Natural killer cell (primary cell): Measurements from ENCODE around the gene PLCXD1. TPM values are rescaled to one million over a fixed set of nuclear protein-coding genes. Genes with fewer than 3 reads are reported as not detected.
"Not testable (repeated sequence)": the region's sequence is repeated elsewhere in the genome, so short reads cannot be mapped to it uniquely, and the experiment has no call there.

Experiments used
- ATAC-seq, 3 donors: fragments of 150-1000 bp in 2 of 3; fragments of 200-7000 bp in 1 of 3; cut with Tn5 transposase; 1 replicate in 1 of 3; 2 replicates in 2 of 3; pipeline ENCODE4 v1.10.0; 2021; ENCODE audit warnings: mild to moderate bottlenecking in 2 of 3, moderate library complexity in 2 of 3
- DNase-seq, 2 donors: peaks; one replicate each; pipeline versions ENCODE4 v3.0.0 to v3.0.0-alpha.2; 2013 to 2021; ENCODE audit warnings: mixed read lengths in 1 of 2
- H3K27ac ChIP-seq: one replicate; pipeline ENCODE4 v1.5.1; 2013; ENCODE audit warnings: mild to moderate bottlenecking, low read length
- H3K27me3 ChIP-seq: one replicate; pipeline ENCODE4 v1.6.1; 2013; ENCODE audit warnings: low read length; ENCODE audit not compliant: control insufficient read depth, insufficient read depth
- H3K36me3 ChIP-seq: one replicate; pipeline ENCODE4 v1.6.1; 2013; ENCODE audit warnings: low read length; ENCODE audit not compliant: control insufficient read depth, insufficient read depth
- H3K4me1 ChIP-seq: one replicate; pipeline ENCODE4 v1.6.1; 2013; ENCODE audit warnings: low read length; ENCODE audit not compliant: control insufficient read depth, insufficient read depth
- H3K4me3 ChIP-seq: one replicate; pipeline ENCODE4 v1.5.1; 2013; ENCODE audit warnings: low read length
- H3K9me3 ChIP-seq: one replicate; pipeline ENCODE4 v1.6.1; 2013; ENCODE audit warnings: low read length; ENCODE audit not compliant: control insufficient read depth, insufficient read depth
- H3K27ac Mint-ChIP-seq, 2 donors: one replicate each; pipeline ENCODE4 v1.8.0; 2022; ENCODE audit warnings: mild to moderate bottlenecking in 2 of 2, mixed read lengths in 2 of 2, moderate library complexity in 1 of 2
- H3K27me3 Mint-ChIP-seq, 2 donors: one replicate each; pipeline ENCODE4 v1.8.0; 2022; ENCODE audit warnings: low read depth in 2 of 2, mixed read lengths in 2 of 2
- H3K36me3 Mint-ChIP-seq: one replicate; pipeline ENCODE4 v1.8.0; 2022; ENCODE audit warnings: mixed read lengths
- H3K4me1 Mint-ChIP-seq, 2 donors: one replicate each; pipeline ENCODE4 v1.8.0; 2022; ENCODE audit warnings: mixed read lengths in 2 of 2
- H3K4me3 Mint-ChIP-seq: one replicate; pipeline ENCODE4 v1.8.0; 2022; ENCODE audit warnings: mild to moderate bottlenecking, moderate library complexity, mixed read lengths
- H3K9me3 Mint-ChIP-seq, 2 donors: one replicate each; pipeline ENCODE4 v1.8.0; 2022; ENCODE audit warnings: mixed read lengths in 2 of 2
- CTCF ChIP-seq: fragments of 200-600 bp; IDR thresholded peaks from one replicate; pipeline ENCODE4 v1.8.0; 2022; ENCODE audit warnings: antibody characterized with exemption
- WGBS: methylation state at CpG from one replicate; pipeline ENCODE4 v1.1.7; 2013; ENCODE audit warnings: missing lambda C conversion rate; ENCODE audit not compliant: insufficient coverage; 5-methylcytosine and 5-hydroxymethylcytosine counted together
- intact Hi-C: fragments of 100-400 bp; cut with micrococcal nuclease; formaldehyde crosslinking; loops from one replicate; pipeline ENCODE4 v1.14.2; 2022
- total RNA-seq, 4 donors: library from RNA; stranded (reverse); fragments of 120-200 nt in 1 of 4; gene quantifications; one replicate each; pipeline versions ENCODE4 v1.2.3 to v1.2.4, GENCODE V29; 2013 to 2022

The PLCXD1 gene
- total RNA-seq, 3 donors from 2014 or later (not counting 1 experiment from before 2014, with no cell fraction given), result 16.3 to 20.9 (median 16.6) TPM

- peak overlapping the region in 1 of 2 donors; percentile 83 for H3K27ac Mint-ChIP-seq
- TF ChIP-seq CTCF, result no peak
- H3K27me3 ChIP-seq, result no peaks in the 10 kb centered on the region
- no peak overlapping the region for H3K27ac ChIP-seq
- under 1% methylated on average over 36 of the region's 36 CpGs for WGBS
- DNase-seq (peak; percentile 54 to 60), ATAC-seq (peak; percentile 72 to 89 (median 88))
- H3K4me1 Mint-ChIP-seq, result peaks cover 0 to 41% of the 10 kb centered on the region in 2 donors
- H3K4me1 ChIP-seq, result peaks cover 25% of the 10 kb centered on the region
- H3K4me3 Mint-ChIP-seq, result peak overlapping the region; percentile 80
- H3K36me3 Mint-ChIP-seq, result no peaks in the 10 kb centered on the region
- peak overlapping the region; percentile 70 for H3K4me3 ChIP-seq
- intact Hi-C loops, result no loop called here
- H3K9me3 ChIP-seq, result no peaks in the 10 kb centered on the region
- H3K27me3 Mint-ChIP-seq, result no peaks in the 10 kb centered on the region
- no peaks in the 10 kb centered on the region for H3K9me3 Mint-ChIP-seq
- no peaks in the 10 kb centered on the region for H3K36me3 ChIP-seq
Measured at GRCh38 chrX:275967-276580, 5.1 kb upstream of the PLCXD1 start.

- peak; percentile 51 to 71 (median 61) for ATAC-seq
Measured at GRCh38 chrX:276581-277201, 4.5 kb upstream of the PLCXD1 start.

GRCh38 chrX:279757-280604 is 1.2 kb upstream of the PLCXD1 start:
- H3K4me3 Mint-ChIP-seq, result peak overlapping the region; percentile 56
- H3K9me3 Mint-ChIP-seq, H3K27ac Mint-ChIP-seq, H3K36me3 Mint-ChIP-seq, H3K4me3 ChIP-seq, H3K27me3 Mint-ChIP-seq, H3K9me3 ChIP-seq, DNase-seq, H3K27ac ChIP-seq, intact Hi-C loops, H3K27me3 ChIP-seq, ATAC-seq, H3K36me3 ChIP-seq: not testable (repeated sequence)
- 68% methylated on average over 38 of the region's 45 CpGs for WGBS
- H3K4me1 ChIP-seq, result peaks cover 33% of the 10 kb centered on the region
- peaks cover 0 to 48% of the 10 kb centered on the region in 2 donors for H3K4me1 Mint-ChIP-seq

More at GRCh38 chrX:276581-277201, 4.5 kb upstream of the PLCXD1 start:
- intact Hi-C loops, result no loop called here
- peaks cover 0 to 41% of the 10 kb centered on the region in 2 donors for H3K4me1 Mint-ChIP-seq
- peak overlapping the region; percentile 70 for H3K4me3 ChIP-seq
- no peaks in the 10 kb centered on the region for H3K36me3 ChIP-seq
- no peak for TF ChIP-seq CTCF
- no peaks in the 10 kb centered on the region for H3K9me3 ChIP-seq
- no peaks in the 10 kb centered on the region for H3K27me3 ChIP-seq
- under 1% methylated on average over 49 of the region's 49 CpGs for WGBS
- H3K27ac Mint-ChIP-seq, result peak overlapping the region in 1 of 2 donors; percentile 83
- DNase-seq, result peak; percentile 33 to 41
- H3K36me3 Mint-ChIP-seq, result no peaks in the 10 kb centered on the region
- peaks cover 25% of the 10 kb centered on the region for H3K4me1 ChIP-seq
- no peaks in the 10 kb centered on the region for H3K9me3 Mint-ChIP-seq
- H3K4me3 Mint-ChIP-seq, result peak overlapping the region; percentile 80
- no peaks in the 10 kb centered on the region for H3K27me3 Mint-ChIP-seq
- H3K27ac ChIP-seq, result no peak overlapping the region

GRCh38 chrX:280722-281121 is 459 bp upstream of the PLCXD1 start:
- DNase-seq, ATAC-seq, H3K27me3 ChIP-seq, H3K36me3 ChIP-seq, H3K36me3 Mint-ChIP-seq, intact Hi-C loops, H3K9me3 Mint-ChIP-seq, H3K27ac ChIP-seq, H3K9me3 ChIP-seq, H3K4me3 ChIP-seq, H3K27ac Mint-ChIP-seq, H3K27me3 Mint-ChIP-seq, H3K4me3 Mint-ChIP-seq: not testable (repeated sequence)
- H3K4me1 Mint-ChIP-seq, result peaks cover 0 to 43% of the 10 kb centered on the region in 2 donors
- no CpG with 5 or more reads among the region's 24 CpGs for WGBS
- peaks cover 25% of the 10 kb centered on the region for H3K4me1 ChIP-seq

- H3K4me1 ChIP-seq, result peaks cover 12% of the 10 kb centered on the region
- ATAC-seq, H3K36me3 Mint-ChIP-seq, H3K27ac ChIP-seq, H3K9me3 Mint-ChIP-seq, H3K9me3 ChIP-seq, DNase-seq, H3K36me3 ChIP-seq, H3K4me3 ChIP-seq, H3K27me3 Mint-ChIP-seq, H3K27me3 ChIP-seq: not testable (repeated sequence)
- H3K4me1 Mint-ChIP-seq, result peaks cover 0 to 31% of the 10 kb centered on the region in 2 donors
- H3K27ac Mint-ChIP-seq, result peak overlapping the region in 1 of 2 donors; percentile 90
- 92% methylated on average over 18 of the region's 21 CpGs for WGBS
- H3K4me3 Mint-ChIP-seq, result peak overlapping the region; percentile 9
- intact Hi-C loops, result loop anchor here (2.0 kb wide), 1 partner anchor 37 kb away; the partner anchor contains the start of gene GTPBP6
Measured at GRCh38 chrX:282000-282681, 960 bp downstream of the PLCXD1 start.
